Daoy (cell line): Measurements from ENCODE around the gene NOXA1. TPM values are rescaled to one million over a fixed set of nuclear protein-coding genes. Genes with fewer than 3 reads are reported as not detected.

Experiments used
- DNase-seq: peaks from one replicate; pipeline ENCODE4 v3.0.0-alpha.2; 2015; ENCODE audit warnings: low read depth
- total RNA-seq: library from RNA; depleted of rRNA; stranded (reverse); fragments of >200 nt; shearing (Covaris generic); gene quantifications from 2 replicates; pipeline ENCODE4 v1.2.3, GENCODE V29; 2014

Gene NOXA1
- total RNA-seq, 1 experiment from 2014 or later, result not detected

GRCh38 chr9:137423514-137424291 lies 510 bp downstream of the NOXA1 start:
- DNase-seq, result peak; percentile 61

- DNase-seq, result no peak
Measured at GRCh38 chr9:137426018-137426681, 3.0 kb downstream of the NOXA1 start.

- DNase-seq, result no peak
Measured at GRCh38 chr9:137427454-137428310, 4.5 kb downstream of the NOXA1 start.

- DNase-seq, result no peak
Measured at GRCh38 chr9:137428311-137428630, 5.1 kb downstream of the NOXA1 start.

GRCh38 chr9:137428841-137429545 lies 5.8 kb downstream of the NOXA1 start:
- DNase-seq, result no peak

GRCh38 chr9:137429546-137429890 lies 6.3 kb downstream of the NOXA1 start:
- DNase-seq, result no peak

- DNase-seq, result peak; percentile 82
Measured at GRCh38 chr9:137429974-137430722, 7.0 kb downstream of the NOXA1 start.

- no peak for DNase-seq
Measured at GRCh38 chr9:137430723-137431415, 7.7 kb downstream of the NOXA1 start.

GRCh38 chr9:137431416-137431931 lies 8.3 kb downstream of the NOXA1 start:
- DNase-seq, result no peak

GRCh38 chr9:137432687-137433348 lies 9.6 kb downstream of the NOXA1 start:
- DNase-seq, result no peak

- DNase-seq, result no peak
Measured at GRCh38 chr9:137433349-137433915, 10.2 kb downstream of the NOXA1 start.

- no peak for DNase-seq
Measured at GRCh38 chr9:137433916-137434431, 10.8 kb downstream of the NOXA1 start.

GRCh38 chr9:137434498-137435380 lies 11.5 kb downstream of the NOXA1 start:
- DNase-seq, result no peak

GRCh38 chr9:137435381-137435891 lies 12.2 kb downstream of the NOXA1 start:
- no peak for DNase-seq

GRCh38 chr9:137435980-137436760 lies 13.0 kb downstream of the NOXA1 start:
- peak; percentile 96 for DNase-seq

GRCh38 chr9:137436761-137437600 lies 13.8 kb downstream of the NOXA1 start:
- no peak for DNase-seq
